Gastroesophageal sphincter (tissue), 4 donors: Measurements from ENCODE around the gene ACVR2B. TPM values are rescaled to one million over a fixed set of nuclear protein-coding genes. Genes with fewer than 3 reads are reported as not detected.

Experiments
- ATAC-seq: fragments of 150-250 bp; one replicate; pipeline ENCODE4 v1.9.1; 2016; ENCODE audit warnings: mild to moderate bottlenecking, moderate library complexity
- H3K27ac ChIP-seq, 4 donors: fragments of 200-600 bp; sonication (generic) in 3 of 4; 1 replicate in 3 of 4; 2 replicates in 1 of 4; pipeline ENCODE4 v1.5.1; 2016 to 2019
- H3K27me3 ChIP-seq: fragments of 200-600 bp; sonication (generic); one replicate; pipeline ENCODE4 v1.5.1; 2019
- H3K36me3 ChIP-seq, 2 donors: fragments of 200-600 bp; sonication (generic); one replicate each; pipeline ENCODE4 v1.5.1; 2019; ENCODE audit warnings: control low read depth in 1 of 2
- H3K4me1 ChIP-seq, 3 donors: fragments of 200-600 bp; sonication (generic); 1 replicate in 2 of 3; 2 replicates in 1 of 3; pipeline ENCODE4 v1.5.1; 2016 to 2019; ENCODE audit warnings: control low read depth in 2 of 3
- H3K4me3 ChIP-seq, 2 donors: fragments of 200-600 bp; sonication (generic); one replicate each; pipeline ENCODE4 v1.5.1; 2019; ENCODE audit warnings: mild to moderate bottlenecking in 1 of 2, moderate library complexity in 1 of 2
- H3K9me3 ChIP-seq, 3 donors: fragments of 200-600 bp; sonication (generic); one replicate each; pipeline ENCODE4 v1.5.1; 2017 to 2019; ENCODE audit warnings: control low read depth in 2 of 3
- CTCF ChIP-seq, 4 experiments: fragments of 200-600 bp in 2 of 4; fragments of 450-650 bp in 2 of 4; sonication (generic) in 1 of 4; IDR thresholded peaks; one replicate each; pipeline ENCODE4 v1.5.1; 2017 to 2019; ENCODE audit warnings: antibody characterized with exemption in 4 of 4, mild to moderate bottlenecking in 2 of 4, moderate library complexity in 2 of 4
- EP300 ChIP-seq: sonication (generic); formaldehyde crosslinking; IDR thresholded peaks from one replicate; pipeline ENCODE4 v1.6.1; 2017; ENCODE audit warnings: antibody characterized with exemption, mild to moderate bottlenecking
- POLR2A ChIP-seq, 2 donors: fragments of 450-650 bp; IDR thresholded peaks; one replicate each; pipeline ENCODE4 v1.6.1; 2017; ENCODE audit warnings: antibody characterized with exemption in 2 of 2, mild to moderate bottlenecking in 2 of 2, moderate library complexity in 1 of 2
- POLR2AphosphoS5 ChIP-seq: sonication (generic); formaldehyde crosslinking; IDR thresholded peaks from one replicate; pipeline ENCODE4 v1.6.1; 2017; ENCODE audit warnings: antibody characterized with exemption
- WGBS, 2 donors: methylation state at CpG; one replicate each; pipeline ENCODE4 v1.1.5; 2018; ENCODE audit warnings: low coverage in 1 of 2; 5-methylcytosine and 5-hydroxymethylcytosine counted together
- total RNA-seq, 4 donors: library from RNA; depleted of rRNA; stranded (reverse); fragments of >200 nt; gene quantifications; one replicate each; pipeline ENCODE4 v1.1.0, GENCODE V29; 2016

The ACVR2B gene
- total RNA-seq, 4 donors from 2014 or later = 5.5 to 9.2 (median 7.6) TPM

GRCh38 chr3:38474928-38475605 is 21.4 kb downstream of the ACVR2B start:
- H3K4me1 ChIP-seq = peaks cover 0 to 19% (median 4%) of the 10 kb centered on the region in 3 donors
- H3K27me3 ChIP-seq = no peaks in the 10 kb centered on the region
- H3K9me3 ChIP-seq = peaks cover 0 to 3% (median 0%) of the 10 kb centered on the region in 3 donors
- TF ChIP-seq EP300 (no peak), CTCF (IDR thresholded peaks at IDR 0.05) (no peak), POLR2A (IDR thresholded peaks at IDR 0.05) (no peak), POLR2AphosphoS5 (no peak)
- H3K27ac ChIP-seq = no peak overlapping the region
- no peak for ATAC-seq
- H3K36me3 ChIP-seq = peaks cover 0 to 32% of the 10 kb centered on the region in 2 donors
- H3K4me3 ChIP-seq = no peak overlapping the region
- WGBS, 2 donors = 100% methylated on average over 1 to 2 of the region's 7 CpGs

GRCh38 chr3:38475716-38476115 is 22.0 kb downstream of the ACVR2B start:
- Histone ChIP-seq H3K36me3 (peaks cover 0 to 39% of the 10 kb centered on the region in 2 donors), H3K4me3 (no peak overlapping the region), H3K4me1 (peaks cover 0 to 19% (median 4%) of the 10 kb centered on the region in 3 donors), H3K9me3 (no peaks in the 10 kb centered on the region), H3K27me3 (no peaks in the 10 kb centered on the region), H3K27ac (no peak overlapping the region)
- no peak for ATAC-seq
- TF ChIP-seq CTCF (IDR thresholded peaks at IDR 0.05) (no peak), POLR2A (IDR thresholded peaks at IDR 0.05) (no peak), EP300 (no peak), POLR2AphosphoS5 (no peak)
- WGBS, 2 donors = 87% methylated on average over 3 of the region's 6 CpGs; no CpG with 5 or more reads in 1 of the 2 donors

- H3K27me3 ChIP-seq = no peaks in the 10 kb centered on the region
Observed at GRCh38 chr3:38476157-38476756, 22.6 kb downstream of the ACVR2B start.

GRCh38 chr3:38477057-38477820 is 23.5 kb downstream of the ACVR2B start:
- Histone ChIP-seq H3K9me3 (no peaks in the 10 kb centered on the region), H3K36me3 (peaks cover 0 to 54% of the 10 kb centered on the region in 2 donors), H3K27ac (no peak overlapping the region), H3K4me3 (no peak overlapping the region), H3K27me3 (no peaks in the 10 kb centered on the region), H3K4me1 (peaks cover 0 to 15% (median 4%) of the 10 kb centered on the region in 3 donors)
- no peak for ATAC-seq
- WGBS, 2 donors = 92% methylated on average over 12 of the region's 21 CpGs; no CpG with 5 or more reads in 1 of the 2 donors
- TF ChIP-seq EP300 = no peak
- no peak for TF ChIP-seq CTCF (IDR thresholded peaks at IDR 0.05)
- no peak for TF ChIP-seq POLR2AphosphoS5
- no peak for TF ChIP-seq POLR2A (IDR thresholded peaks at IDR 0.05)

More at GRCh38 chr3:38476157-38476756, 22.6 kb downstream of the ACVR2B start:
- Histone ChIP-seq H3K4me3 (no peak overlapping the region), H3K4me1 (peaks cover 0 to 19% (median 4%) of the 10 kb centered on the region in 3 donors), H3K36me3 (peaks cover 0 to 44% of the 10 kb centered on the region in 2 donors), H3K27ac (no peak overlapping the region), H3K9me3 (no peaks in the 10 kb centered on the region)
- TF ChIP-seq POLR2A (IDR thresholded peaks at IDR 0.05) (no peak), POLR2AphosphoS5 (no peak), CTCF (IDR thresholded peaks at IDR 0.05) (no peak), EP300 (no peak)
- 67 to 69% methylated on average over 1 to 3 of the region's 5 CpGs for WGBS, 2 donors
- ATAC-seq = no peak
